ENCODE measurements around the gene OPALIN.

DNA sequence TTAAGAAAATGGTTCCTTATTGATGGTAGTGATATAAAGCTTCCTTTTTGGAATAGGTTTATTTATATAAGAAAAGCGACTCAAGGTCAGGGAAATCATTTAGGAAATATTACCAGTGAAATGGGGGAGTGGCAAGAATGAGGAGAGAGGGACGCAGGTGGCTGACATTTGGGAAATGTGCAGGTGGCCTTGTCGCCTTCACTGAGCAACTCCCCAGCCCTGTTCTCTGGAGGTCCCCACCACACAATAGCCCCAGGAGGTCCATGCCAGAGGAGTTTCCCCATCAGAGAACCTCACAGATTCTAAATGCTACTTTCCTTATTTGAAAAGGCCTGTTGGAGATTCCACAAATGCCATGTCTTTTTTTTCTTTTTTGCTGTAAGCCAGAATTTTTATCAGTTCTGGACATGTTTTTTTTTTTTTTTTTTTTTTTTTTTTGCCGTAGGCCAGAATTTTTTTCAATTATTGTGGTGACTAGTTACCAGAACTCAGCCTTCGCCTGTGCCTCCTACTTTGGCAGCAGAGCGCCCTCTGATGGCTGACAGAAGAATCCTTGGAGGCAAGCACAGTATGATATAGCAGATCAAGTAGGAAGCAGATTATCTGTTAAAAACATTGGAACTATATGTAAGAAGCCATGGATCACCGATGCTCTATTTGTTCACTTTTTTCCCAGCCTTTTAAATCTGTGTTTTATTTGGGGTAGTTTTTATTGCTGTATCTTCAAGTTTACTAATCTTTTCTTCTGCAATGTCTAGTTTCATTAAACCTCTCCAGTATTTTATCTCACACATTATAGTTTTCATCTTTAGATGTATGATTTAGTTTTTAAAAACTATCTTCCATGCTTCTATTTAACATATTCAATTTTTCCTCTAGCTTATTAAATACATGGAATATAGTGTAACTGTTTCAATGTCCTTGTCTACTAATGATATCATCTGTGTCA lies 18.6 kb downstream of the OPALIN start:
- TF ChIP-seq POLR2A (IDR thresholded peaks at IDR 0.05) (no peak), POLR2AphosphoS5 (IDR thresholded peaks at IDR 0.05) (no peak)
- TF ChIP-seq, protein P1, sequence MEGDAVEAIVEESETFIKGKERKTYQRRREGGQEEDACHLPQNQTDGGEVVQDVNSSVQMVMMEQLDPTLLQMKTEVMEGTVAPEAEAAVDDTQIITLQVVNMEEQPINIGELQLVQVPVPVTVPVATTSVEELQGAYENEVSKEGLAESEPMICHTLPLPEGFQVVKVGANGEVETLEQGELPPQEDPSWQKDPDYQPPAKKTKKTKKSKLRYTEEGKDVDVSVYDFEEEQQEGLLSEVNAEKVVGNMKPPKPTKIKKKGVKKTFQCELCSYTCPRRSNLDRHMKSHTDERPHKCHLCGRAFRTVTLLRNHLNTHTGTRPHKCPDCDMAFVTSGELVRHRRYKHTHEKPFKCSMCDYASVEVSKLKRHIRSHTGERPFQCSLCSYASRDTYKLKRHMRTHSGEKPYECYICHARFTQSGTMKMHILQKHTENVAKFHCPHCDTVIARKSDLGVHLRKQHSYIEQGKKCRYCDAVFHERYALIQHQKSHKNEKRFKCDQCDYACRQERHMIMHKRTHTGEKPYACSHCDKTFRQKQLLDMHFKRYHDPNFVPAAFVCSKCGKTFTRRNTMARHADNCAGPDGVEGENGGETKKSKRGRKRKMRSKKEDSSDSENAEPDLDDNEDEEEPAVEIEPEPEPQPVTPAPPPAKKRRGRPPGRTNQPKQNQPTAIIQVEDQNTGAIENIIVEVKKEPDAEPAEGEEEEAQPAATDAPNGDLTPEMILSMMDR (IDR thresholded peaks at IDR 0.05 in 8 of 11, conservative IDR thresholded peaks at IDR 0.05 in 3 of 11): peak; percentile 19 to 76 (median 57)

Measured in spleen (tissue), 7 donors.